OCI-LY3 (cell line): ENCODE data around the gene MTCH1.

Experiments
- CTCF ChIP-seq: fragments of 200-600, 300-600 bp; sonication (generic); IDR thresholded peaks from 2 replicates; pipeline ENCODE4 v1.5.1; 2014; ENCODE audit warnings: antibody characterized with exemption, low read length, low read depth
- EZH2phosphoT487 ChIP-seq: fragments of 200-600 bp; shearing (Covaris generic); IDR thresholded peaks from 2 replicates; pipeline ENCODE4 v1.6.1; 2018; ENCODE audit warnings: antibody characterized with exemption, mixed run types, low read depth

DNA sequence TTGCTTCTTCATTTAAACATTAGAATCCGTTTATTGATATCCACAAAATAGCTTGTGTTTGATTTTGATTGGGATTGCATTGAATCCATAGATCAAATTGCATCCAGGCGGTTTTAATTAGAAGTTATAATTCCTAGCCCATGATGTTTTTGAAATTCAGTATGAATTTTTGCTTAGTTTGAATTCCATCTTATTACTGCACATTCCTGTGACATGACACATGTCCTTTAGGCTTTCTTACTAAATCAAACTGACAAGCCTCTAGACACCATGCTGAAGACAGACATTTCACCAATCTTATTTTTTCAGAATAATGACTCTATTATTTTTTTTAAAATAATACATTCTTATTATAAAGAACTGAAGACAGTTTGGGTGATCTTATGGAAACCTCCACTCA is 52.9 kb downstream of the MTCH1 start:
- TF ChIP-seq CTCF = no peak
- no peak for TF ChIP-seq EZH2phosphoT487
